ENCODE results near the gene DROSHA.

The DROSHA gene

GRCh38 chr5:31523041-31523440, 8.9 kb downstream of the DROSHA start:
- DNase-seq (ENCODE audit: low read depth in 2 of 2), result no peak

- DNase-seq (ENCODE audit: low read depth in 2 of 2), result no peak
Observed at GRCh38 chr5:31516802-31517201, 15.1 kb downstream of the DROSHA start.

- DNase-seq (ENCODE audit: low read depth in 2 of 2), result no peak
Observed at GRCh38 chr5:31511305-31511704, 20.6 kb downstream of the DROSHA start.

GRCh38 chr5:31504529-31504928, 27.4 kb downstream of the DROSHA start:
- no peak for DNase-seq (ENCODE audit: low read depth in 2 of 2)

- DNase-seq (ENCODE audit: low read depth in 2 of 2), result no peak
Observed at GRCh38 chr5:31502506-31502905, 29.4 kb downstream of the DROSHA start.

GRCh38 chr5:31500256-31500655, 31.6 kb downstream of the DROSHA start:
- DNase-seq (ENCODE audit: low read depth in 2 of 2), result no peak

- no peak for DNase-seq (ENCODE audit: low read depth in 2 of 2)
Observed at GRCh38 chr5:31496891-31497290, 35.0 kb downstream of the DROSHA start.

GRCh38 chr5:31496301-31496700, 35.6 kb downstream of the DROSHA start:
- no peak for DNase-seq (ENCODE audit: low read depth in 2 of 2)

GRCh38 chr5:31495336-31495735, 36.6 kb downstream of the DROSHA start:
- DNase-seq (ENCODE audit: low read depth in 2 of 2), result no peak

GRCh38 chr5:31492869-31493268, 39.0 kb downstream of the DROSHA start:
- DNase-seq (ENCODE audit: low read depth in 2 of 2), result no peak

GRCh38 chr5:31487506-31487905, 44.4 kb downstream of the DROSHA start:
- DNase-seq (ENCODE audit: low read depth in 2 of 2), result no peak

- DNase-seq (ENCODE audit: low read depth in 2 of 2), result no peak
Observed at GRCh38 chr5:31486441-31486840, 45.5 kb downstream of the DROSHA start.

GRCh38 chr5:31485376-31486207, 46.3 kb downstream of the DROSHA start:
- no peak for DNase-seq (ENCODE audit: low read depth in 2 of 2)

GRCh38 chr5:31481531-31482165, 50.2 kb downstream of the DROSHA start:
- no peak for DNase-seq (ENCODE audit: low read depth in 2 of 2)

GRCh38 chr5:31479706-31480105, 52.2 kb downstream of the DROSHA start:
- no peak for DNase-seq (ENCODE audit: low read depth in 2 of 2)

GRCh38 chr5:31478901-31479300, 53.0 kb downstream of the DROSHA start:
- DNase-seq (ENCODE audit: low read depth in 2 of 2), result no peak

GRCh38 chr5:31477971-31478370, 53.9 kb downstream of the DROSHA start:
- no peak for DNase-seq (ENCODE audit: low read depth in 2 of 2)

- DNase-seq (ENCODE audit: low read depth in 2 of 2), result no peak
Observed at GRCh38 chr5:31477516-31477915, 54.4 kb downstream of the DROSHA start.

- DNase-seq (ENCODE audit: low read depth in 2 of 2), result no peak
Observed at GRCh38 chr5:31476738-31477141, 55.2 kb downstream of the DROSHA start.

- no peak for DNase-seq (ENCODE audit: low read depth in 2 of 2)
Observed at GRCh38 chr5:31471916-31472315, 60.0 kb downstream of the DROSHA start.

- no peak for DNase-seq (ENCODE audit: low read depth in 2 of 2)
Observed at GRCh38 chr5:31471040-31471439, 60.9 kb downstream of the DROSHA start.

- no peak for DNase-seq (ENCODE audit: low read depth in 2 of 2)
Observed at GRCh38 chr5:31470608-31471007, 61.3 kb downstream of the DROSHA start.

GRCh38 chr5:31469886-31470285, 62.0 kb downstream of the DROSHA start:
- DNase-seq (ENCODE audit: low read depth in 2 of 2), result no peak
